Suprapubic skin (tissue), 3 donors: ENCODE results near the gene MADCAM1.

ENCODE experiments used
- EP300 ChIP-seq: sonication (generic); formaldehyde crosslinking; IDR thresholded peaks from one replicate; pipeline ENCODE4 v1.6.1; 2017; ENCODE audit warnings: antibody characterized with exemption
- POLR2A ChIP-seq, 2 donors: fragments of 450-650 bp; IDR thresholded peaks; one replicate each; pipeline ENCODE4 v1.6.1; 2017; ENCODE audit warnings: antibody characterized with exemption in 2 of 2, mild to moderate bottlenecking in 2 of 2, moderate library complexity in 2 of 2
- TF ChIP-seq, protein P1 (sequence below), 2 donors: fragments of 200-600 bp in 1 of 2; fragments of 450-650 bp in 1 of 2; sonication (generic) in 1 of 2; IDR thresholded peaks; one replicate each; pipeline ENCODE4 v1.5.1; 2016 to 2019; ENCODE audit warnings: antibody characterized with exemption in 2 of 2, mild to moderate bottlenecking in 1 of 2, moderate library complexity in 1 of 2

DNA sequence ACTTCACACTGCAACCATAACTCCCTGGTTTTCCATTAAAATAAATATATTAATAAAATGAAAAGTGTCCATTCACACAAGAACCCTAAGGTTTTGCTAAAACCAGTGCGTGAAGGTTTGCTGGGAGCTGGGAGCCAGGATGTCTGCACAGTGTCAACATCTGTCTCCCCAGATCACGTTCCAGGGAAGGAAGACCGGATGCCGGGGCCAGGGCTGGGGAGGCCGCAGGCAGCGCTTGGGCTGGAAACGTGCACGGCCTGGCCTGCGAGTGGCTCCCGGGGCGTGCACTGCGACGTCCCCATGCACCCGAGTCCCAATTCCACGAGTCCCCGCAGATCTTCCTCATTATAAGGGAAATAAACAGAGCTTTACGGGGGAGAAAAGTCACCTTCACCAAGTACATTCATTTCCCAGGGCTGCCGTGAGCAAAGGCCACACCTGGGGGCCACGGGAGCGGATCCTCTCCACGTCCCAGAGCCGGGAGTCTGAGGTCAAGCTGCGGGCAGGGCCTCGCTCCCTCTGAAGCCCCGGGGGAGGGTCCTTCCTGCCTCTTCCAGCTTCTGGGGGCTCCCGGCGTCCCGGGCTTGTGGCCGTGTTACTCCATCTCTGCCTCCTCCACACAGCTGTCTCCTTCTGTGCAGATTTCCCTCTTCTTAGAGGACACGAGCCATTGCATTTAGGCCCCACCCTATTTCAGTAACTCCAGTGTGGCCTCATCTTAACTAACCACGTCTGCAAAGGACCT is 48.3 kb upstream of the MADCAM1 start:
- TF ChIP-seq, protein P1, sequence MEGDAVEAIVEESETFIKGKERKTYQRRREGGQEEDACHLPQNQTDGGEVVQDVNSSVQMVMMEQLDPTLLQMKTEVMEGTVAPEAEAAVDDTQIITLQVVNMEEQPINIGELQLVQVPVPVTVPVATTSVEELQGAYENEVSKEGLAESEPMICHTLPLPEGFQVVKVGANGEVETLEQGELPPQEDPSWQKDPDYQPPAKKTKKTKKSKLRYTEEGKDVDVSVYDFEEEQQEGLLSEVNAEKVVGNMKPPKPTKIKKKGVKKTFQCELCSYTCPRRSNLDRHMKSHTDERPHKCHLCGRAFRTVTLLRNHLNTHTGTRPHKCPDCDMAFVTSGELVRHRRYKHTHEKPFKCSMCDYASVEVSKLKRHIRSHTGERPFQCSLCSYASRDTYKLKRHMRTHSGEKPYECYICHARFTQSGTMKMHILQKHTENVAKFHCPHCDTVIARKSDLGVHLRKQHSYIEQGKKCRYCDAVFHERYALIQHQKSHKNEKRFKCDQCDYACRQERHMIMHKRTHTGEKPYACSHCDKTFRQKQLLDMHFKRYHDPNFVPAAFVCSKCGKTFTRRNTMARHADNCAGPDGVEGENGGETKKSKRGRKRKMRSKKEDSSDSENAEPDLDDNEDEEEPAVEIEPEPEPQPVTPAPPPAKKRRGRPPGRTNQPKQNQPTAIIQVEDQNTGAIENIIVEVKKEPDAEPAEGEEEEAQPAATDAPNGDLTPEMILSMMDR (IDR thresholded peaks at IDR 0.05), result no peak
- no peak for TF ChIP-seq POLR2A (IDR thresholded peaks at IDR 0.05)
- no peak for TF ChIP-seq EP300
